ENCODE data around the gene SRSF5. TPM values are rescaled to one million over a fixed set of nuclear protein-coding genes. Genes with fewer than 3 reads are reported as not detected.

SRSF5 gene
- 137 and 181 TPM in 2 replicates for total RNA-seq

DNA sequence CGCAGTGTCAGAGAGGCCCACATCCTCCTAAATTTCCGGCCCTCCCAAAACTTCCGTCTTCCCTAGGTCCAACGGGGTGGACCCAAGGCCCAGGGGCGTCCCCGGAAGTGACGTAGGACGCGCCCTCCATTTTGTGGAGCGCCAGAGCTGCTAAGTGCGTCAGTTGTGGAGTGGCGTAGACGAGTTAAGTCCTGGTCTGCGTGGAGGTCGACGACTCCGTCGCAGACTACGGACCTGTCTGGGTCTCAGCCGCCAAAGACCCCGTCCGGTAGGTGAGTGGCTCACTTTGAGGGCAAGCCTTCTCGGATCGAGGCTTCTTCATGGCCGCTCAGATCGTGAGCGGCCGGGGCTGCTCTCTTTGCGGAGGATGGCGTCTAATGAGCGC is at the start of gene SRSF5:
Gene SRSF5 (plus strand): TSS at position 159 of the 385 bp plus-strand sequence. CDS start 1,015 bp downstream, outside the sequence.

DNA sequence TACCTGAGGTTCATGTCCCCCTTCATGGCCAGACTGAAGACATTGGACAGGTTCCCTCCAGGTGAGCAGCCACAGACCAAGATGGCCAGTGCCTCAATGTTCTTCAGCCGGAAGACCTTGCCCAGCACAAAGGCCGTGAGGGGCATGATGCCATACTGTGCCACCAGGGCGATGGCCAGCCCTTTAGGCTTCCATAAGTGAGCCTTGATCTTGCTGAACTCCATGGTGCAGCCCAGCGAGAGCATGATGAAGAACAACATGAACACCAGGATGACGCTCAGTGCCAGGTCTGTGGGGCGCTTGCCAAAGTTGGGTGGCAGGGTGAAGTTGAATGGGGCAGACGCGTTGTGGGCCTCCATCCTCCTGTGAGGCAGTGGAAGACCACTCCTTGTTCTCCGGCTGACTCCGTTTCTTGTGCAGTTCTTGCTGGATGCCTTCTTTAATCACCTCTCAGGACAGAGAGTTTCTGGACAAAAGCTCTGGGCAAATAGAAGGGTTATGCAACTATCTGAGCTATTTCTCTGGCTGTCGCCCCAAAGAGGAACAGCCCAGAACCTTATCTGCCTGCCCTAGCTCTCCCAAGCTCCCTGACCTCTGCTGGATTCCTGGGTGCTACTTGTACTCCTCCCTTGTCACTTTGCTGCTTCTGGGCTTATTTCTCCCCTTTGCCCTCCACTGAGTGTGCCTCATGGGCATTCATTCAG is 30.0 kb downstream of the SRSF5 start, which contains the start of gene SLC10A1:
Gene SLC10A1 (minus strand): TSS at position 445 of the 704 bp plus-strand sequence. CDS start 86 bp downstream, at position 359.

Other genes starting within 250 kb of the SRSF5 start
- gene CCDC177, start 192.3 kb upstream of the SRSF5 start, total RNA-seq: not detected in 2 replicates
- 10.8 and 10.9 TPM in 2 replicates for gene SUSD6, start 155.5 kb upstream of the SRSF5 start, total RNA-seq
- not detected in 2 replicates for gene SLC10A1, start 30.1 kb downstream of the SRSF5 start, total RNA-seq
- 1.6 and 1.8 TPM in 2 replicates for gene SMOC1, start 112.3 kb downstream of the SRSF5 start, total RNA-seq

All from dermis lymphatic vessel endothelial cell (primary cell).